ENCODE results near the gene SNX11.

DNA sequence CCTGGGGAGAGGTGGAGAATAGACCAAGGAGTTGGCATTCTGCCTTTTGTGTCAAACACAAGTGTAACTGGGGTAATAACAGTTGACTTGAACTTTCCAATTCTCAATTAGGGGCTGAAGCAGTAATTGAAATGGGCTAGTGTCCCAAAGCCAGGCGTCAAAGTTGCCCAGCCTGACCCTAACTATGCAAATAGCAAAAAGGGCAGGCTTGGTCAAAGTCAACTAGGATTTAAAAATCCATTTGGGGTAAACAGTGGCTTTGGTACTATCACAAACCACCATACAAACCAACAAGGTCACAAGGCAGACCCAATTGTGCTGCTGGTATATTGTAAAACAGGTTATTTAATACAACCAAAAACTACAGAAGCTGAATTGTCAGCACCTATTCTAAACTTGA is 41.4 kb upstream of the SNX11 start:
- TF ChIP-seq CTCF (IDR thresholded peaks at IDR 0.05) (no peak), POLR2A (IDR thresholded peaks at IDR 0.05) (no peak)

Data from stomach (tissue), 4 donors.